Adipose tissue (tissue), 3 donors: ENCODE measurements around the gene SPACA6. TPM values are rescaled to one million over a fixed set of nuclear protein-coding genes. Genes with fewer than 3 reads are reported as not detected.

Experiments
- H3K27ac ChIP-seq: one replicate; pipeline ENCODE4 v1.5.1; 2013; ENCODE audit warnings: low read depth, low read length
- WGBS, 3 donors: extraction: QIAGEN DNeasy Blood & Tissue Kit; methylation state at CpG; one replicate each; pipeline ENCODE4 v1.1.7; 2013; 5-methylcytosine and 5-hydroxymethylcytosine counted together
- polyA plus RNA-seq, 3 donors: library from polyadenylated mRNA; stranded (reverse); fragments of 200-250 nt; gene quantifications; one replicate each; pipeline ENCODE4 v1.2.3, GENCODE V29; 2013
- donor health status: healthy with polysubstance abuse.
- donor health status: Bipolar disorder and iron deficiency.
- donor health status: healthy.

Gene SPACA6
- polyA plus RNA-seq, 3 donors, result 4.7 to 38.5 (median 14.3) TPM

- WGBS, 3 donors, result 65 to 88% (median 87%) methylated on average over 12 of the region's 12 CpGs
- H3K27ac ChIP-seq, result no peak overlapping the region
Observed at GRCh38 chr19:51701468-51702100, 8.5 kb downstream of the SPACA6 start.

GRCh38 chr19:51702103-51702824, 9.1 kb downstream of the SPACA6 start:
- no peak overlapping the region for H3K27ac ChIP-seq
- WGBS, 3 donors, result 16 to 41% (median 36%) methylated on average over 27 of the region's 27 CpGs

- H3K27ac ChIP-seq, result no peak overlapping the region
- 12 to 30% (median 28%) methylated on average over 46 of the region's 46 CpGs for WGBS, 3 donors
Observed at GRCh38 chr19:51702825-51703574, 9.9 kb downstream of the SPACA6 start.

GRCh38 chr19:51703575-51704515, 10.7 kb downstream of the SPACA6 start:
- 1% methylated on average over 66 to 74 of the region's 74 CpGs for WGBS, 3 donors
- peak overlapping the region; percentile 30 for H3K27ac ChIP-seq

- H3K27ac ChIP-seq, result peak overlapping the region; percentile 30
- WGBS, 3 donors, result 37 to 47% (median 45%) methylated on average over 4 of the region's 4 CpGs
Observed at GRCh38 chr19:51704626-51705025, 11.5 kb downstream of the SPACA6 start.

GRCh38 chr19:51706296-51706695, 13.2 kb downstream of the SPACA6 start:
- no peak overlapping the region for H3K27ac ChIP-seq

GRCh38 chr19:51706885-51707284, 13.8 kb downstream of the SPACA6 start:
- H3K27ac ChIP-seq, result no peak overlapping the region
- 97 to 98% (median 98%) methylated on average over 3 of the region's 3 CpGs for WGBS, 3 donors

More at GRCh38 chr19:51706296-51706695, 13.2 kb downstream of the SPACA6 start:
- 98 to 99% (median 98%) methylated on average over 4 of the region's 4 CpGs for WGBS, 3 donors

GRCh38 chr19:51708811-51709210, 15.7 kb downstream of the SPACA6 start:
- WGBS, 3 donors, result 78 to 91% (median 80%) methylated on average over 4 of the region's 4 CpGs

GRCh38 chr19:51709575-51709974, 16.4 kb downstream of the SPACA6 start:
- 70 to 84% (median 72%) methylated on average over 6 of the region's 6 CpGs for WGBS, 3 donors
- H3K27ac ChIP-seq, result no peak overlapping the region

More at GRCh38 chr19:51708811-51709210, 15.7 kb downstream of the SPACA6 start:
- no peak overlapping the region for H3K27ac ChIP-seq

GRCh38 chr19:51710163-51710562, 17.0 kb downstream of the SPACA6 start:
- no peak overlapping the region for H3K27ac ChIP-seq
- WGBS, 3 donors, result 59 to 64% (median 63%) methylated on average over 2 of the region's 2 CpGs

- H3K27ac ChIP-seq, result no peak overlapping the region
- 68 to 100% (median 79%) methylated on average over 1 of the region's 1 CpG for WGBS, 3 donors
Observed at GRCh38 chr19:51711702-51712101, 18.6 kb downstream of the SPACA6 start.

- WGBS, 3 donors, result 36 to 51% (median 51%) methylated on average over 9 of the region's 9 CpGs
- H3K27ac ChIP-seq, result no peak overlapping the region
Observed at GRCh38 chr19:51712461-51713081, 19.4 kb downstream of the SPACA6 start.

- 91 to 95% (median 91%) methylated on average over 74 of the region's 74 CpGs for WGBS, 3 donors
Observed at GRCh38 chr19:51713319-51714285, 20.5 kb downstream of the SPACA6 start.

GRCh38 chr19:51714848-51715247, 21.7 kb downstream of the SPACA6 start:
- no peak overlapping the region for H3K27ac ChIP-seq
- 47 to 57% (median 55%) methylated on average over 3 of the region's 3 CpGs for WGBS, 3 donors

More at GRCh38 chr19:51713319-51714285, 20.5 kb downstream of the SPACA6 start:
- no peak overlapping the region for H3K27ac ChIP-seq

GRCh38 chr19:51715850-51716249, 22.7 kb downstream of the SPACA6 start:
- WGBS, 3 donors, result 61 to 98% (median 90%) methylated on average over 3 of the region's 3 CpGs
- H3K27ac ChIP-seq, result no peak overlapping the region

- 71 to 89% (median 87%) methylated on average over 11 of the region's 11 CpGs for WGBS, 3 donors
- H3K27ac ChIP-seq, result no peak overlapping the region
Observed at GRCh38 chr19:51716925-51717324, 23.8 kb downstream of the SPACA6 start.
